PC-9 (cell line): ENCODE measurements around the gene ASCL3. TPM values are rescaled to one million over a fixed set of nuclear protein-coding genes. Genes with fewer than 3 reads are reported as not detected.

ENCODE experiments used
- BruUV-seq: library from RNA; stranded (reverse); fragments of 400-500 nt; replicated peaks from 2 replicates; lab custom pipeline; 2021; lab: Mats Ljungman, UMichigan
- CTCF ChIA-PET: fragments of 300-600 bp; sonication (Branson Sonifier 250); formaldehyde crosslinking; loops from one replicate; lab custom pipeline; 2022; ENCODE audit warnings: antibody characterized with exemption; lab: Charles Lee
- POLR2A ChIA-PET: fragments of 300-600 bp; sonication (Branson Sonifier 250); formaldehyde crosslinking; loops from one replicate; lab custom pipeline; 2022; ENCODE audit warnings: antibody characterized with exemption; ENCODE audit not compliant: unreplicated experiment; lab: Charles Lee
- DNase-seq, 2 experiments: peaks; one replicate each; pipeline versions ENCODE4 v3.0.0 to v3.0.0-alpha.2; 2015 to 2022; ENCODE audit warnings: mixed read lengths in 1 of 2
- H2AFZ ChIP-seq: fragments of 200-600 bp; sonication (generic); 2 replicates; pipeline ENCODE4 v1.8.1; 2017; ENCODE audit warnings: antibody characterized with exemption
- H3F3A ChIP-seq: fragments of 200-600 bp; sonication (generic); 2 replicates; pipeline ENCODE4 v1.8.1; 2017; ENCODE audit warnings: antibody characterized with exemption, mild to moderate bottlenecking, low read depth; ENCODE audit not compliant: insufficient read depth
- H3K27ac ChIP-seq: fragments of 200-600 bp; sonication (generic); 2 replicates; pipeline ENCODE4 v1.6.1; 2016; ENCODE audit warnings: mixed run types
- H3K27me3 ChIP-seq: fragments of 200-600 bp; sonication (generic); 2 replicates; pipeline ENCODE4 v1.6.1; 2016; ENCODE audit warnings: low read depth, mixed run types; ENCODE audit not compliant: insufficient read depth
- H3K36me3 ChIP-seq: fragments of 200-600 bp; sonication (generic); 2 replicates; pipeline ENCODE4 v1.6.1; 2016; ENCODE audit warnings: low read depth, mixed run types
- H3K4me1 ChIP-seq: fragments of 200-600 bp; sonication (generic); replicated peaks from 2 replicates; pipeline ENCODE4 v1.6.1; 2016; ENCODE audit warnings: mixed run types; ENCODE audit not compliant: insufficient read depth
- H3K4me2 ChIP-seq: fragments of 200-600 bp; sonication (generic); 2 replicates; pipeline ENCODE4 v1.6.1; 2017; ENCODE audit warnings: mixed run types
- H3K4me3 ChIP-seq: fragments of 200-600 bp; sonication (generic); 2 replicates; pipeline ENCODE4 v1.6.1; 2016; ENCODE audit warnings: mixed run types
- H3K79me2 ChIP-seq: fragments of 200-600 bp; sonication (generic); 2 replicates; pipeline ENCODE4 v1.6.1; 2017; ENCODE audit warnings: low read depth, mixed run types
- H3K9me2 ChIP-seq: fragments of 200-600 bp; sonication (generic); 2 replicates; pipeline ENCODE4 v1.8.1; 2017; ENCODE audit warnings: mild to moderate bottlenecking; ENCODE audit not compliant: insufficient read depth
- H3K9me3 ChIP-seq: fragments of 200-600 bp; sonication (generic); 2 replicates; pipeline ENCODE4 v1.8.1; 2016; ENCODE audit warnings: low read depth; ENCODE audit not compliant: insufficient read depth
- H4K20me1 ChIP-seq: fragments of 200-600 bp; sonication (generic); 2 replicates; pipeline ENCODE4 v1.8.1; 2017; ENCODE audit not compliant: insufficient read depth
- EZH2 ChIP-seq: fragments of 200-600 bp; sonication (generic); IDR thresholded peaks from 2 replicates; pipeline ENCODE4 v1.8.0; 2017; ENCODE audit warnings: antibody characterized with exemption, low read depth
- intact Hi-C: fragments of 100-400 bp; cut with micrococcal nuclease; formaldehyde crosslinking; loops from one replicate; pipeline ENCODE4 v1.10.0; 2022; ENCODE audit not compliant: unreplicated experiment
- total RNA-seq: library from RNA; stranded (reverse); gene quantifications from 2 replicates; pipeline ENCODE4 v1.2.3, GENCODE V29; 2021
- TF ChIP-seq, protein P1 (sequence below): fragments of 200-600 bp; sonication (generic); conservative IDR thresholded peaks from 2 replicates; pipeline ENCODE4 v1.6.1; 2017; ENCODE audit warnings: mixed run types, antibody characterized with exemption, mild to moderate bottlenecking, moderate library complexity

The ASCL3 gene
- total RNA-seq, 1 experiment from 2014 or later = not detected

GRCh38 chr11:8911029-8911823, 31.6 kb downstream of the ASCL3 start, which contains the start of gene AKIP1:
Gene AKIP1 (plus strand): TSS chr11:8911189. CDS start chr11:8911450, 261 bp downstream.
- H3K4me1 ChIP-seq = peaks cover 18% of the 10 kb centered on the region
- intact Hi-C loops = loop anchor here (2.0 to 5.0 kb wide), 4 partner anchors 98 to 568 kb away; no protein-coding TSS in a partner anchor
- no peak within 1 kb of the TSS for H3K27ac ChIP-seq
- CTCF ChIA-PET = interaction anchor here (0.6 to 0.7 kb wide), 2 partner anchors 41 to 228 kb away, joined by 3 read pairs; no protein-coding TSS in a partner anchor
- TSS peak; percentile 26 for BruUV-seq
- peak within 1 kb of the TSS; percentile 88 for H3K4me3 ChIP-seq
- POLR2A ChIA-PET = interaction anchor here (0.6 kb wide), 3 partner anchors 192 to 324 kb away, joined by 3 to 5 read pairs (median 4); no protein-coding TSS in a partner anchor
- TF ChIP-seq, protein P1, sequence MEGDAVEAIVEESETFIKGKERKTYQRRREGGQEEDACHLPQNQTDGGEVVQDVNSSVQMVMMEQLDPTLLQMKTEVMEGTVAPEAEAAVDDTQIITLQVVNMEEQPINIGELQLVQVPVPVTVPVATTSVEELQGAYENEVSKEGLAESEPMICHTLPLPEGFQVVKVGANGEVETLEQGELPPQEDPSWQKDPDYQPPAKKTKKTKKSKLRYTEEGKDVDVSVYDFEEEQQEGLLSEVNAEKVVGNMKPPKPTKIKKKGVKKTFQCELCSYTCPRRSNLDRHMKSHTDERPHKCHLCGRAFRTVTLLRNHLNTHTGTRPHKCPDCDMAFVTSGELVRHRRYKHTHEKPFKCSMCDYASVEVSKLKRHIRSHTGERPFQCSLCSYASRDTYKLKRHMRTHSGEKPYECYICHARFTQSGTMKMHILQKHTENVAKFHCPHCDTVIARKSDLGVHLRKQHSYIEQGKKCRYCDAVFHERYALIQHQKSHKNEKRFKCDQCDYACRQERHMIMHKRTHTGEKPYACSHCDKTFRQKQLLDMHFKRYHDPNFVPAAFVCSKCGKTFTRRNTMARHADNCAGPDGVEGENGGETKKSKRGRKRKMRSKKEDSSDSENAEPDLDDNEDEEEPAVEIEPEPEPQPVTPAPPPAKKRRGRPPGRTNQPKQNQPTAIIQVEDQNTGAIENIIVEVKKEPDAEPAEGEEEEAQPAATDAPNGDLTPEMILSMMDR = no peak
- no peak for TF ChIP-seq EZH2
- no peaks in the 10 kb centered on the region for H3K36me3 ChIP-seq
- no peaks in the 10 kb centered on the region for H3K9me3 ChIP-seq
- peak within 1 kb of the TSS; percentile 95 for H2AFZ ChIP-seq
- H3K79me2 ChIP-seq = 0 out of 2 replicates have a peak, but pooled peaks cover 5% of the 10 kb centered on the region
- H3K27me3 ChIP-seq = no peaks in the 10 kb centered on the region
- no peaks in the 10 kb centered on the region for H4K20me1 ChIP-seq
- H3K4me2 ChIP-seq = peak within 1 kb of the TSS; percentile 83
- peaks cover 6% of the 10 kb centered on the region for H3F3A ChIP-seq
- DNase-seq = peak; percentile 64 to 86
- no peaks in the 10 kb centered on the region for H3K9me2 ChIP-seq

DNA sequence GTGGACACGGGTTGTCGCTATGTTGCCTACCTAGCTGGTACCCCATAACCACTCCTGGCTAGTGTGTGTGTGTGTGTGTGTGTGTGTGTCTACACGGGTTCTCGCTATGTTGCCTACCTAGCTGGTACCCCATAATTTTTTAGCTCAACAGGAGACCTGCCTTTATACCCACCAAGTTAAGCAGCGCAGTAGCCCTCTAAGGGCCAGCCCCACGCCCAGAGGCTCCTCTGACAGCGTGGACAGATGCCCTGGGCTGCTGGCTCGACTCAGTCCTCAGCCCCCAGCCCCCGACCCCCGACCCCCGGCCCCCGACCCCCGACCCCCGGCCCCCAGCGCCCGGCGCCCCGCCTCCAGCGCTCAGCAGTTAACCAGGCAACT, 32.2 kb downstream of the ASCL3 start:
- CTCF ChIA-PET = interaction anchor here (0.6 to 0.7 kb wide), 2 partner anchors 40 to 190 kb away, joined by 3 read pairs; no protein-coding TSS in a partner anchor
- no TSS peak for BruUV-seq
- Histone ChIP-seq H2AFZ (peak overlapping the region; percentile 60; the same call in 1 of the 2 replicates), H3K9me3 (no peaks in the 10 kb centered on the region), H3K9me2 (no peaks in the 10 kb centered on the region), H3F3A (peaks cover 9% of the 10 kb centered on the region), H3K4me1 (peaks cover 24% of the 10 kb centered on the region), H3K27me3 (no peaks in the 10 kb centered on the region), H4K20me1 (no peaks in the 10 kb centered on the region), H3K79me2 (0 out of 2 replicates have a peak, but pooled peaks cover 5% of the 10 kb centered on the region), H3K27ac (no peak overlapping the region), H3K36me3 (no peaks in the 10 kb centered on the region), H3K4me3 (peak overlapping the region; percentile 49; the same call in 1 of the 2 replicates), H3K4me2 (peak overlapping the region; percentile 75)
- intact Hi-C loops = loop anchor here (2.0 to 5.0 kb wide), 4 partner anchors 98 to 568 kb away; no protein-coding TSS in a partner anchor
- POLR2A ChIA-PET = interaction anchor here (0.6 kb wide), 1 partner anchor 191 kb away, joined by 5 read pairs; no protein-coding TSS in a partner anchor
- DNase-seq = no peak
- TF ChIP-seq EZH2 = no peak
- TF ChIP-seq, protein P1 = no peak

DNA sequence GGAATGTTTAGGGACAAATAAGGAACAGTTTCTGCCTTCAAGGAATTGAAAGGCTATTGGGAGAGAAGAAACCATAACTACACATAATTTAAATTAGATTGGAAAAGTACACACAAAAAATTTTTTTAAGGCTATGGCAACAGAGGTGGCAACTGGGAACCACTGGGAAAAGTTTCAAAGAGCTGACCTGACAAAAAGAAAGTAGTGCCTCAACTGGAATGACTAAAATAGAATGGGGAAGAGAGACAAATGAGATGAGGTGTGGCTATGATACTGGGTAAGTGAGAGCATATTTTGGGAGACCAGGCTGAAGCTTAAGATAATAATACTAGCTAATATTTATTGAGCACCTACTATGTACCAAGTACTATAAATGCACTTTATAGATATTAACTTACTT, 34.7 kb downstream of the ASCL3 start:
- no TSS peak for BruUV-seq
- no peak overlapping the region for H3K4me2 ChIP-seq
- H3K27ac ChIP-seq = no peak overlapping the region
- H3K4me3 ChIP-seq = no peak overlapping the region
- H3K9me3 ChIP-seq = no peaks in the 10 kb centered on the region
- intact Hi-C loops = loop anchor here (5.0 kb wide), 1 partner anchor 36 kb away; no protein-coding TSS in a partner anchor
- H3K4me1 ChIP-seq = peaks cover 34% of the 10 kb centered on the region
- H3K79me2 ChIP-seq = 0 out of 2 replicates have a peak, but pooled peaks cover 5% of the 10 kb centered on the region
- H3F3A ChIP-seq = peaks cover 9% of the 10 kb centered on the region
- no peak overlapping the region for H2AFZ ChIP-seq
- no peaks in the 10 kb centered on the region for H3K27me3 ChIP-seq
- H3K36me3 ChIP-seq = no peaks in the 10 kb centered on the region
- no peaks in the 10 kb centered on the region for H3K9me2 ChIP-seq
- CTCF ChIA-PET = no interaction called here
- no peak for TF ChIP-seq EZH2
- TF ChIP-seq, protein P1 = no peak
- DNase-seq = no peak
- H4K20me1 ChIP-seq = no peaks in the 10 kb centered on the region
- POLR2A ChIA-PET = no interaction called here
